Activated B cell treated with CpG ODN at 0.5 μM for 24 hours (primary cell): ENCODE results near the gene GRIN1. TPM values are rescaled to one million over a fixed set of nuclear protein-coding genes. Genes with fewer than 3 reads are reported as not detected.

ENCODE experiments used
- ATAC-seq: fragments of 200-7000 bp; cut with Tn5 transposase; one replicate; pipeline ENCODE4 v1.10.0; 2021; ENCODE audit warnings: low read depth, mild to moderate bottlenecking, moderate library complexity
- CTCF ChIA-PET: fragments of 350-600 bp; sonication (Branson Sonifier 250); formaldehyde crosslinking; loops from one replicate; lab custom pipeline; 2021; ENCODE audit warnings: antibody characterized with exemption; lab: Charles Lee
- POLR2A ChIA-PET: fragments of 350-600 bp; sonication (Branson Sonifier 250); formaldehyde crosslinking; loops from one replicate; lab custom pipeline; 2021; ENCODE audit warnings: antibody characterized with exemption; lab: Charles Lee
- DNase-seq: peaks from one replicate; pipeline ENCODE4 v3.0.0; 2022
- H3K27ac Mint-ChIP-seq: one replicate; pipeline ENCODE4 v1.8.0; 2020; ENCODE audit warnings: mixed read lengths
- H3K27me3 Mint-ChIP-seq: one replicate; pipeline ENCODE4 v1.8.0; 2021; ENCODE audit warnings: mixed read lengths
- H3K36me3 Mint-ChIP-seq: one replicate; pipeline ENCODE4 v1.8.0; 2021; ENCODE audit warnings: low read depth, mixed read lengths
- H3K4me1 Mint-ChIP-seq: one replicate; pipeline ENCODE4 v1.8.0; 2021; ENCODE audit warnings: mixed read lengths
- H3K4me3 Mint-ChIP-seq: one replicate; pipeline ENCODE4 v1.8.0; 2020; ENCODE audit warnings: mild to moderate bottlenecking, mixed read lengths
- H3K9me3 Mint-ChIP-seq: one replicate; pipeline ENCODE4 v1.8.0; 2020; ENCODE audit warnings: mixed read lengths
- CTCF ChIP-seq: fragments of 200-600 bp; IDR thresholded peaks from one replicate; pipeline ENCODE4 v1.8.0; 2022; ENCODE audit warnings: antibody characterized with exemption, mild to moderate bottlenecking
- intact Hi-C: fragments of 100-400 bp; cut with micrococcal nuclease; formaldehyde crosslinking; loops from one replicate; pipeline ENCODE4 v1.15.1; 2024
- total RNA-seq: library from RNA; stranded (reverse); gene quantifications from 2 replicates; pipeline ENCODE4 v1.2.3, GENCODE V29; 2022

Gene GRIN1
- total RNA-seq, 1 donor from 2014 or later: 0.22 TPM

DNA sequence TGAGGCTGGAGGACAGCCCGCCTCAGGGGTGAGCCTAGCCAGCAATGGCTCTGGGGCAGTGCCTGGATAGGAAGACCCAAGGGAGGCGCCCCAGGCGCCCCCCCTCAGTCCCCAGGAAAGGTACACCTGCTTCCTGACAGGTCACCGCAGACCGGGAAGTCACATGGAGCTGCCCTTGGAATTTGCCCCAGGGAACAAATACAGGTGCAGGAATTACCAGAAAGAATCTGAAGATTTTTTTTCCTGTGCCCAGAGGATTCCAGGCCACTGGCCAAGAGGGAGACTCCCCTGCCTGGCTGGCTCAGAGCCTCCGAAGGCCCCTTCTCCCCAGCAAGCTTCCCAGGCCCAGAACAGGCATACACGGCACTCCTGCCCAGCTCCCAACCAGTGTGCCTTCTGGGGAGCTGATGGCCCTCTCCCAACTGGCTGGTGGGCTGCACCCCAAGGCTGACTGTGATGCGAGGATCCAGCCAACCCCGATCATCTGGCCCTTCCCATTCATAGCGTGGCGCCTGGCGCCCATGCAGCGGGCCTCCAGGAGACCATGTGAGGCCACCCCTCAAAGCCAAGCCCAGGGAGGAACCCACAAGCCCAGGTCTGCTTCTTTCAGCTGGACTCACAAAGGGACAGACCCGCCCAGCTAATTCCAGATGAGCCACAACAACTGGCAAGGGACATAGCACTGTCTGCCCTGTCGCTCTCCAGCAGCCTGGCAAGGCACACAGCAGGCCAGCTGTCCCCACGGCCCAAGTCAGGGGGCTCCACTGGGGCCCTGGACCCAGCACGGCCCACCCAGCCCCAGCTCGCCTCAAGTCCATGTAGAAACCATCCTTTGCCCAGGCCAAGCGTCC is 59.3 kb downstream of the GRIN1 start:
- DNase-seq (no peak), ATAC-seq (no peak)
- H3K4me1 Mint-ChIP-seq: peaks cover 25% of the 10 kb centered on the region
- H3K4me3 Mint-ChIP-seq: peak overlapping the region; percentile 4
- no peaks in the 10 kb centered on the region for H3K9me3 Mint-ChIP-seq
- ChIA-PET POLR2A (interaction anchor here (0.6 to 3.7 kb wide), 4 partner anchors 9 to 73 kb away, joined by 3 to 17 read pairs (median 4); partner anchors contain the start of genes ANAPC2, SSNA1 and TUBB4B), CTCF (no interaction called here)
- no peak for TF ChIP-seq CTCF
- no peak overlapping the region for H3K27ac Mint-ChIP-seq
- intact Hi-C loops: no loop called here
- no peaks in the 10 kb centered on the region for H3K27me3 Mint-ChIP-seq
- H3K36me3 Mint-ChIP-seq: peaks cover 1% of the 10 kb centered on the region

DNA sequence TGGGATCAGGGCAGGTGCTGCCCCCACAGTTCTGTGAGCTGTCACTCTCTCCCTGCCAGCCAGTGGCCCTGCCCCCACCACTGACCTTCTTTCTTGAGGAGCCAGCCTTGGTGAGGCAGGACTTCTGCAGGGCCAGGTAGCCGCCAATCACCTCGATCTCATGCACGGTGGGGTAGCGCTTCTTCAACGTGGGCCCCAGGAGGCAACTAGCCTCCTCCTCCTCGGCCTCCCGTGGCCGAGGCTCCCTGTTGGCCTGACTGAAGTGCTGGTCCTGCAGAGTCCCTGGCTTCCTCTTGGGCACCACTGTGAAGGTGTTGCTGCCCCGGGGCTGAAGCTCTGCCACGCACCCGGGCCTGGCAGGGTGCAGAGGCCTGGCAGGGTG is 59.9 kb downstream of the GRIN1 start:
- intact Hi-C loops: no loop called here
- POLR2A ChIA-PET: interaction anchor here (0.6 to 3.7 kb wide), 4 partner anchors 10 to 74 kb away, joined by 3 to 17 read pairs (median 4); partner anchors contain the start of genes ANAPC2, SSNA1 and TUBB4B
- Mint-ChIP-seq H3K4me1 (peaks cover 28% of the 10 kb centered on the region), H3K36me3 (peaks cover 1% of the 10 kb centered on the region), H3K4me3 (peak overlapping the region; percentile 4), H3K27me3 (no peaks in the 10 kb centered on the region), H3K9me3 (no peaks in the 10 kb centered on the region), H3K27ac (no peak overlapping the region)
- ATAC-seq (no peak), DNase-seq (no peak)
- CTCF ChIA-PET: no interaction called here
- no peak for TF ChIP-seq CTCF

GRCh38 chr9:137199411-137200121 is 60.6 kb downstream of the GRIN1 start:
- ChIA-PET CTCF (no interaction called here), POLR2A (interaction anchor here (1.5 to 3.7 kb wide), 3 partner anchors 11 to 41 kb away, joined by 3 to 17 read pairs (median 5); partner anchors contain the start of genes ANAPC2, SSNA1 and TUBB4B)
- TF ChIP-seq CTCF: no peak
- H3K36me3 Mint-ChIP-seq: peaks cover 1% of the 10 kb centered on the region
- peaks cover 35% of the 10 kb centered on the region for H3K4me1 Mint-ChIP-seq
- peak overlapping the region; percentile 81 for H3K4me3 Mint-ChIP-seq
- no peaks in the 10 kb centered on the region for H3K27me3 Mint-ChIP-seq
- no peak for ATAC-seq
- peak overlapping the region; percentile 41 for H3K27ac Mint-ChIP-seq
- DNase-seq: no peak
- intact Hi-C loops: loop anchor here (1.0 to 2.0 kb wide), 7 partner anchors 11 to 81 kb away; partner anchors contain the start of genes ANAPC2, SSNA1 and TUBB4B
- H3K9me3 Mint-ChIP-seq: no peaks in the 10 kb centered on the region

- ATAC-seq: peak; percentile 95
- ChIA-PET CTCF (interaction anchor here (0.9 to 2.6 kb wide), 3 partner anchors 12 to 49 kb away, joined by 3 to 10 read pairs (median 4); partner anchors contain the start of genes ANAPC2 and SSNA1), POLR2A (interaction anchor here (0.5 to 3.8 kb wide), 22 partner anchors 8 to 459 kb away, joined by 3 to 53 read pairs (median 4); partner anchors contain the start of genes ANAPC2, MAN1B1, RNF208 and SAPCD2)
- no peak for TF ChIP-seq CTCF
- Mint-ChIP-seq H3K4me1 (peaks cover 39% of the 10 kb centered on the region), H3K36me3 (peaks cover 8% of the 10 kb centered on the region), H3K27me3 (no peaks in the 10 kb centered on the region), H3K27ac (peak within 1 kb of the TSS; percentile 79), H3K9me3 (no peaks in the 10 kb centered on the region), H3K4me3 (peak within 1 kb of the TSS; percentile 83)
- DNase-seq: peak; percentile 92
- intact Hi-C loops: loop anchor here (1.0 to 2.0 kb wide), 7 partner anchors 12 to 82 kb away; partner anchors contain the start of genes ANAPC2, SSNA1 and TUBB4B
These were observed 61.6 kb downstream of the GRIN1 start, which contains the start of gene TPRN for GRCh38 chr9:137200311-137201204. Gene TPRN, minus strand, starts transcription at chr9:137200741. Its CDS starts 30 bp downstream, at chr9:137200711.
